Stimulated activated naive CD8-positive, alpha-beta T cell treated with anti-CD3 and anti-CD28 coated beads, Interleukin-15, amount 100 ng/mL, for 72 hours (primary cell): ENCODE data around the gene LBX1.
"Not testable (repeated sequence)": the region's sequence is repeated elsewhere in the genome, so short reads cannot be mapped to it uniquely, and the experiment has no call there.

Experiments used
- ATAC-seq: fragments of 150-1000 bp; cut with Tn5 transposase; 2 replicates; pipeline ENCODE4 v1.10.0; 2021; ENCODE audit warnings: mild to moderate bottlenecking, moderate library complexity
- DNase-seq, 2 donors: peaks; one replicate each; pipeline ENCODE4 v3.0.0; 2021 to 2022
- H3K27ac Mint-ChIP-seq, 2 donors: one replicate each; pipeline ENCODE4 v1.8.0; 2022; ENCODE audit warnings: mild to moderate bottlenecking in 2 of 2, mixed read lengths in 2 of 2, moderate library complexity in 2 of 2
- H3K27me3 Mint-ChIP-seq: one replicate; pipeline ENCODE4 v1.8.0; 2022; ENCODE audit warnings: mixed read lengths
- H3K4me1 Mint-ChIP-seq: one replicate; pipeline ENCODE4 v1.8.0; 2022; ENCODE audit warnings: mild to moderate bottlenecking, mixed read lengths
- H3K4me3 Mint-ChIP-seq, 2 donors: one replicate each; pipeline ENCODE4 v1.8.0; 2022; ENCODE audit warnings: mild to moderate bottlenecking in 2 of 2, mixed read lengths in 2 of 2, moderate library complexity in 1 of 2
- H3K9me3 Mint-ChIP-seq, 2 donors: one replicate each; pipeline ENCODE4 v1.8.0; 2022; ENCODE audit warnings: mixed read lengths in 2 of 2

Gene LBX1

GRCh38 chr10:101207026-101207425 lies 22.2 kb downstream of the LBX1 start:
- ATAC-seq = no peak
- no peak for DNase-seq
- Mint-ChIP-seq H3K4me1 (peaks cover 7% of the 10 kb centered on the region), H3K9me3 (no peaks in the 10 kb centered on the region), H3K27me3 (peaks cover 71% of the 10 kb centered on the region), H3K4me3 (no peak overlapping the region), H3K27ac (no peak overlapping the region)

DNA sequence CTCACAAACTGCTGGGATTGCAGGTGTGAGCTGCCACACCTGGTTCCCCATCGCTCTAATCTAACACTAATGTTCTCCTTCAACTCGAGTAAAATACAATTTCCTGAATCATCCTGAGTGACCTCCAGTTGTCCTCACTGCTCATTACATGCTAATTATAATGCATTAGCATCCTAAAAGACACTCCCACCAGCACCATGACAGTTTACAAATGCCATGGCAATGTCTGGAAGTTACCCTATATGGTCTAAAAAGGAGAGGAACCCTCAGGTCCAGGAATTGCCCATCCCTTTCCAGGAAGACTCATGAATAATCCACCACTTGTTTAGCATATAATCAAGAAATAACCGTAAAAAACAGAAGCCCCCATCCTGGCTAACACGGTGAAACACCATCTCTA lies 26.6 kb downstream of the LBX1 start:
- H3K4me1 Mint-ChIP-seq, H3K27ac Mint-ChIP-seq, H3K9me3 Mint-ChIP-seq, DNase-seq, ATAC-seq, H3K4me3 Mint-ChIP-seq: not testable (repeated sequence)
- H3K27me3 Mint-ChIP-seq = peaks cover 54% of the 10 kb centered on the region

GRCh38 chr10:101198326-101198977 lies 30.8 kb downstream of the LBX1 start:
- H3K27me3 Mint-ChIP-seq = peaks cover 35% of the 10 kb centered on the region
- not testable (repeated sequence) for H3K9me3 Mint-ChIP-seq, H3K27ac Mint-ChIP-seq, H3K4me3 Mint-ChIP-seq, DNase-seq, H3K4me1 Mint-ChIP-seq, ATAC-seq

GRCh38 chr10:101195921-101196320 lies 33.3 kb downstream of the LBX1 start:
- peaks cover 4% of the 10 kb centered on the region for H3K4me1 Mint-ChIP-seq
- peaks cover 31% of the 10 kb centered on the region for H3K27me3 Mint-ChIP-seq
- no peak for DNase-seq
- H3K4me3 Mint-ChIP-seq = no peak overlapping the region
- H3K27ac Mint-ChIP-seq = peak overlapping the region in 1 of 2 donors; percentile 88
- ATAC-seq = no peak
- no peaks in the 10 kb centered on the region for H3K9me3 Mint-ChIP-seq

GRCh38 chr10:101189461-101190401 lies 39.5 kb downstream of the LBX1 start:
- DNase-seq (no peak), ATAC-seq (no peak)
- Mint-ChIP-seq H3K4me3 (no peak overlapping the region), H3K9me3 (no peaks in the 10 kb centered on the region), H3K27me3 (peaks cover 12% of the 10 kb centered on the region), H3K27ac (no peak overlapping the region), H3K4me1 (peaks cover 12% of the 10 kb centered on the region)

- no peak for DNase-seq
- Mint-ChIP-seq H3K9me3 (no peaks in the 10 kb centered on the region), H3K4me1 (peaks cover 12% of the 10 kb centered on the region), H3K4me3 (no peak overlapping the region), H3K27ac (no peak overlapping the region), H3K27me3 (peaks cover 12% of the 10 kb centered on the region)
- no peak for ATAC-seq
Observed at GRCh38 chr10:101188942-101189341, 40.3 kb downstream of the LBX1 start.

GRCh38 chr10:101183458-101184183 lies 45.6 kb downstream of the LBX1 start:
- Mint-ChIP-seq H3K27ac (no peak overlapping the region), H3K4me3 (no peak overlapping the region), H3K27me3 (peaks cover 3% of the 10 kb centered on the region), H3K4me1 (no peaks in the 10 kb centered on the region), H3K9me3 (no peaks in the 10 kb centered on the region)
- no peak for ATAC-seq
- no peak for DNase-seq

DNA sequence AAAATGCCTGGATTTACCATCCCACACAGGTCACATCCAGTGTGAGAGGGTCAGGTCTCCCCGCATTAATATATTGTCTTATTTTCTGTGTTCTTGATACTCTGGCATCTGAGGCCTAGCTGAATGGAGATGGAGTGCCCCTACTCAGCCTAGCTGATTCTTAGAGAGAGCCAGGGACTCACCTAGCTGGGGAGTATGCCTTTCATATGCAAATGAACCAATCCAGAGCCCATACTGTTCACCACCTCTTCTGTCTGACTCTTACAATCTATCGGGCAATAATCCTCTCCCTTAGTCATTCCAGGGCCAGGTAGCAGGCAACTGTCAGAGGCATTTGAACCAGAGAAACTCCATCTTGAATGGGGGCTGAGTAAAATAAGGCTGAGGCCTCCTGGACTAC lies 46.3 kb downstream of the LBX1 start:
- ATAC-seq (no peak), DNase-seq (no peak)
- no peaks in the 10 kb centered on the region for H3K4me1 Mint-ChIP-seq
- no peak overlapping the region for H3K4me3 Mint-ChIP-seq
- H3K9me3 Mint-ChIP-seq = no peaks in the 10 kb centered on the region
- H3K27me3 Mint-ChIP-seq = peaks cover 9% of the 10 kb centered on the region
- no peak overlapping the region for H3K27ac Mint-ChIP-seq
